Measurements from ENCODE around the gene ROCK2.
"Not testable (repeated sequence)": the region's sequence is repeated elsewhere in the genome, so short reads cannot be mapped to it uniquely, and the experiment has no call there.

Gene ROCK2

GRCh38 chr2:11275910-11276309 is 68.5 kb downstream of the ROCK2 start:
- TF ChIP-seq CTCF (IDR thresholded peaks at IDR 0.05; ENCODE audit: control extremely low read depth, extremely low read depth, low read depth, missing control alignments): no peak
- DNase-seq (ENCODE audit: extremely low spot score): no peak
- ChIA-PET CTCF (no interaction called here), POLR2A (no interaction called here)

GRCh38 chr2:11270891-11271290 is 73.5 kb downstream of the ROCK2 start:
- no peak for DNase-seq (ENCODE audit: extremely low spot score)
- TF ChIP-seq CTCF (IDR thresholded peaks at IDR 0.05; ENCODE audit: control extremely low read depth, extremely low read depth, low read depth, missing control alignments): no peak
- CTCF ChIA-PET: interaction anchor here (0.7 to 0.9 kb wide), 2 partner anchors 10 to 37 kb away, joined by 3 read pairs; no protein-coding TSS in a partner anchor
- POLR2A ChIA-PET: no interaction called here

- DNase-seq (ENCODE audit: extremely low spot score): no peak
- TF ChIP-seq CTCF (IDR thresholded peaks at IDR 0.05; ENCODE audit: control extremely low read depth, extremely low read depth, low read depth, missing control alignments): no peak
- POLR2A ChIA-PET: no interaction called here
- CTCF ChIA-PET: interaction anchor here (0.6 to 0.7 kb wide), 2 partner anchors 51 to 170 kb away, joined by 3 read pairs; no protein-coding TSS in a partner anchor
Observed at GRCh38 chr2:11267931-11268330, 76.5 kb downstream of the ROCK2 start.

GRCh38 chr2:11264818-11265217 is 79.6 kb downstream of the ROCK2 start:
- no peak for DNase-seq (ENCODE audit: extremely low spot score)
- TF ChIP-seq CTCF (IDR thresholded peaks at IDR 0.05; ENCODE audit: control extremely low read depth, extremely low read depth, low read depth, missing control alignments): no peak
- CTCF ChIA-PET: no interaction called here
- POLR2A ChIA-PET: no interaction called here

- ChIA-PET CTCF (interaction anchor here (1.2 kb wide), 1 partner anchor 28 kb away, joined by 3 read pairs; no protein-coding TSS in a partner anchor), POLR2A (no interaction called here)
- no peak for DNase-seq (ENCODE audit: extremely low spot score)
- no peak for TF ChIP-seq CTCF (IDR thresholded peaks at IDR 0.05; ENCODE audit: control extremely low read depth, extremely low read depth, low read depth, missing control alignments)
Observed at GRCh38 chr2:11264007-11264406, 80.4 kb downstream of the ROCK2 start.

- no peak for DNase-seq (ENCODE audit: extremely low spot score)
- CTCF ChIA-PET: interaction anchor here (1.2 kb wide), 1 partner anchor 29 kb away, joined by 3 read pairs; no protein-coding TSS in a partner anchor
- TF ChIP-seq CTCF (IDR thresholded peaks at IDR 0.05; ENCODE audit: control extremely low read depth, extremely low read depth, low read depth, missing control alignments): no peak
- POLR2A ChIA-PET: no interaction called here
Observed at GRCh38 chr2:11263177-11263576, 81.3 kb downstream of the ROCK2 start.

- DNase-seq (ENCODE audit: extremely low spot score); POLR2A ChIA-PET: not testable (repeated sequence)
- CTCF ChIA-PET: interaction anchor here (1.4 kb wide), 1 partner anchor 113 kb away, joined by 3 read pairs; no protein-coding TSS in a partner anchor
Observed at GRCh38 chr2:11262438-11262837, 82.0 kb downstream of the ROCK2 start.

GRCh38 chr2:11261564-11261963 is 82.9 kb downstream of the ROCK2 start:
- CTCF ChIA-PET: interaction anchor here (1.0 to 1.4 kb wide), 4 partner anchors 9 to 114 kb away, joined by 3 to 6 read pairs (median 4); no protein-coding TSS in a partner anchor
- POLR2A ChIA-PET; DNase-seq (ENCODE audit: extremely low spot score): not testable (repeated sequence)
